Measurements from ENCODE around the gene P2RX1.
A peak's percentile ranks its signal among the peaks of the same experiment; 100 is the strongest.

The P2RX1 gene

GRCh38 chr17:3907483-3908216 lies 8.6 kb downstream of the P2RX1 start:
- H3K27ac ChIP-seq = no peak overlapping the region
- peak; percentile 47 for TF ChIP-seq CTCF (conservative IDR thresholded peaks at IDR 0.05)

- no peak for TF ChIP-seq CTCF (conservative IDR thresholded peaks at IDR 0.05)
- H3K27ac ChIP-seq = no peak overlapping the region
Observed at GRCh38 chr17:3906881-3907280, 9.4 kb downstream of the P2RX1 start.

GRCh38 chr17:3905017-3905520 lies 11.2 kb downstream of the P2RX1 start:
- H3K27ac ChIP-seq = no peak overlapping the region
- no peak for TF ChIP-seq CTCF (conservative IDR thresholded peaks at IDR 0.05)

- no peak overlapping the region for H3K27ac ChIP-seq
- TF ChIP-seq CTCF (conservative IDR thresholded peaks at IDR 0.05) = no peak
Observed at GRCh38 chr17:3904501-3904900, 11.8 kb downstream of the P2RX1 start.

GRCh38 chr17:3903881-3904290 lies 12.4 kb downstream of the P2RX1 start:
- H3K27ac ChIP-seq = no peak overlapping the region
- TF ChIP-seq CTCF (conservative IDR thresholded peaks at IDR 0.05) = no peak

- no peak for TF ChIP-seq CTCF (conservative IDR thresholded peaks at IDR 0.05)
- H3K27ac ChIP-seq = no peak overlapping the region
Observed at GRCh38 chr17:3903051-3903825, 13.0 kb downstream of the P2RX1 start.

- peak overlapping the region; percentile 37; the same call in 1 of the 2 replicates for H3K27ac ChIP-seq
- TF ChIP-seq CTCF (conservative IDR thresholded peaks at IDR 0.05) = no peak
Observed at GRCh38 chr17:3900646-3901045, 15.6 kb downstream of the P2RX1 start.

All from VCaP (cell line).